ENCODE measurements around the gene WDR1. TPM values are rescaled to one million over a fixed set of nuclear protein-coding genes. Genes with fewer than 3 reads are reported as not detected.

WDR1 gene
- total and polyA plus RNA-seq, 2 of the 13 experiments (the other 11 are each of a cell fraction or from before 2014, with no cell fraction given), result 106 to 198 TPM

DNA sequence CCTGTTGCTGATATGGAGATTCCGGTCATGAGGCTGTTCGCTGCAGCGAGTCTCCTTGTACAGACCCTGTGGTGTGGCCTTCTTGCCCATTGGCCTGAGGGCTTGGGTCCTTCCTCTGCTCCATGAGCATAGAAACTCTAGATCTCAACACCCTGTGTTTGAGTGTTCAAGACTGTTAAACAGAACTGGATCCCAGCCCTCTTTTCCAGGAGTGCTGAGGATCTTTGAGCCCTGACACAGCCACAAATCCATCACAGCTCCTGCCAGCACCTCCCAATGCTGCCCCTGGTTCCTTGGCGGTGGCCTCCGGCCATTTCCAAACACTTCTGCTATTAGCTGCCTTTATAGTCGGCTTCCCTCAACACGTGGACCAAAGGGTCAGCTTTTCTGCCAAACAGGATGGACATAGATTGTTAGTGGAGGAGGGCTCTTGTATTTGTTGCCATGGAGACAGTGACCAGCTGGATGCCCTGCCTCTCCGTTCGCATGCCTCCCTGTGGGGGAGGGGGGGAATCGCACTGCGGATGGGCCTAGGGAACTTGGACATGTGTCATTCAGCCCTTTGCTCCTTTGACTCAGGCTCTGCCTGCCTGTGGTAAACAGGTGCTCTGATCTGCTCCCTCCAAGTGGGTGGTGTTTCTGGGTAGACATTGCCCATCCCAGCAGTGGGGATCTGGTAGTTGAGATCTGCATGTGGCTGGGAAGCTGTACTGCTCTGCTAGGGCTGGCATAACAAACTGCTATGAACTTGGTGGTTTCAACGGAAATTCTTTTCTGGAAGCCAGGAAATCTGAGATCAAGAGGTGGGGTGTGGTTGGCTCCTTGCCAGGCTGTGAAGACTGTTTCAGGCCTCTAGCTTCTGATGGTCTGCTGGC is 6.9 kb upstream of the WDR1 start (continued):
- TF ChIP-seq, protein P1, sequence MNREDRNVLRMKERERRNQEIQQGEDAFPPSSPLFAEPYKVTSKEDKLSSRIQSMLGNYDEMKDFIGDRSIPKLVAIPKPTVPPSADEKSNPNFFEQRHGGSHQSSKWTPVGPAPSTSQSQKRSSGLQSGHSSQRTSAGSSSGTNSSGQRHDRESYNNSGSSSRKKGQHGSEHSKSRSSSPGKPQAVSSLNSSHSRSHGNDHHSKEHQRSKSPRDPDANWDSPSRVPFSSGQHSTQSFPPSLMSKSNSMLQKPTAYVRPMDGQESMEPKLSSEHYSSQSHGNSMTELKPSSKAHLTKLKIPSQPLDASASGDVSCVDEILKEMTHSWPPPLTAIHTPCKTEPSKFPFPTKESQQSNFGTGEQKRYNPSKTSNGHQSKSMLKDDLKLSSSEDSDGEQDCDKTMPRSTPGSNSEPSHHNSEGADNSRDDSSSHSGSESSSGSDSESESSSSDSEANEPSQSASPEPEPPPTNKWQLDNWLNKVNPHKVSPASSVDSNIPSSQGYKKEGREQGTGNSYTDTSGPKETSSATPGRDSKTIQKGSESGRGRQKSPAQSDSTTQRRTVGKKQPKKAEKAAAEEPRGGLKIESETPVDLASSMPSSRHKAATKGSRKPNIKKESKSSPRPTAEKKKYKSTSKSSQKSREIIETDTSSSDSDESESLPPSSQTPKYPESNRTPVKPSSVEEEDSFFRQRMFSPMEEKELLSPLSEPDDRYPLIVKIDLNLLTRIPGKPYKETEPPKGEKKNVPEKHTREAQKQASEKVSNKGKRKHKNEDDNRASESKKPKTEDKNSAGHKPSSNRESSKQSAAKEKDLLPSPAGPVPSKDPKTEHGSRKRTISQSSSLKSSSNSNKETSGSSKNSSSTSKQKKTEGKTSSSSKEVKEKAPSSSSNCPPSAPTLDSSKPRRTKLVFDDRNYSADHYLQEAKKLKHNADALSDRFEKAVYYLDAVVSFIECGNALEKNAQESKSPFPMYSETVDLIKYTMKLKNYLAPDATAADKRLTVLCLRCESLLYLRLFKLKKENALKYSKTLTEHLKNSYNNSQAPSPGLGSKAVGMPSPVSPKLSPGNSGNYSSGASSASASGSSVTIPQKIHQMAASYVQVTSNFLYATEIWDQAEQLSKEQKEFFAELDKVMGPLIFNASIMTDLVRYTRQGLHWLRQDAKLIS (CRISPR knock-in tag; IDR thresholded peaks at IDR 0.05), result no peak
- TF ChIP-seq ZNF800 (CRISPR knock-in tag; IDR thresholded peaks at IDR 0.05) (no peak), ZNF101 (CRISPR knock-in tag; IDR thresholded peaks at IDR 0.05; ENCODE audit: borderline replicate concordance, low read depth) (no peak), CENPX (CRISPR knock-in tag; IDR thresholded peaks at IDR 0.05) (no peak), CCAR2 (optimal IDR thresholded peaks at IDR 0.05; ENCODE audit: low read depth, low read length) (no peak), ZNF512 (CRISPR knock-in tag; IDR thresholded peaks at IDR 0.05) (no peak), ZNF784 (CRISPR knock-in tag; IDR thresholded peaks at IDR 0.05; ENCODE audit: borderline replicate concordance) (no peak), HOXD1 (CRISPR knock-in tag; IDR thresholded peaks at IDR 0.05) (no peak), EZH2 (conservative IDR thresholded peaks at IDR 0.05; ENCODE audit: low read depth, low read length) (no peak), ZBTB43 (CRISPR knock-in tag; conservative IDR thresholded peaks at IDR 0.05) (no peak), ZNF816 (CRISPR knock-in tag; IDR thresholded peaks at IDR 0.05; ENCODE audit: borderline replicate concordance) (no peak)
- TF ChIP-seq, protein P2, sequence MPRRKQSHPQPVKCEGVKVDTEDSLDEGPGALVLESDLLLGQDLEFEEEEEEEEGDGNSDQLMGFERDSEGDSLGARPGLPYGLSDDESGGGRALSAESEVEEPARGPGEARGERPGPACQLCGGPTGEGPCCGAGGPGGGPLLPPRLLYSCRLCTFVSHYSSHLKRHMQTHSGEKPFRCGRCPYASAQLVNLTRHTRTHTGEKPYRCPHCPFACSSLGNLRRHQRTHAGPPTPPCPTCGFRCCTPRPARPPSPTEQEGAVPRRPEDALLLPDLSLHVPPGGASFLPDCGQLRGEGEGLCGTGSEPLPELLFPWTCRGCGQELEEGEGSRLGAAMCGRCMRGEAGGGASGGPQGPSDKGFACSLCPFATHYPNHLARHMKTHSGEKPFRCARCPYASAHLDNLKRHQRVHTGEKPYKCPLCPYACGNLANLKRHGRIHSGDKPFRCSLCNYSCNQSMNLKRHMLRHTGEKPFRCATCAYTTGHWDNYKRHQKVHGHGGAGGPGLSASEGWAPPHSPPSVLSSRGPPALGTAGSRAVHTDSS (CRISPR knock-in tag; conservative IDR thresholded peaks at IDR 0.05), result no peak
- TF ChIP-seq, protein P3, sequence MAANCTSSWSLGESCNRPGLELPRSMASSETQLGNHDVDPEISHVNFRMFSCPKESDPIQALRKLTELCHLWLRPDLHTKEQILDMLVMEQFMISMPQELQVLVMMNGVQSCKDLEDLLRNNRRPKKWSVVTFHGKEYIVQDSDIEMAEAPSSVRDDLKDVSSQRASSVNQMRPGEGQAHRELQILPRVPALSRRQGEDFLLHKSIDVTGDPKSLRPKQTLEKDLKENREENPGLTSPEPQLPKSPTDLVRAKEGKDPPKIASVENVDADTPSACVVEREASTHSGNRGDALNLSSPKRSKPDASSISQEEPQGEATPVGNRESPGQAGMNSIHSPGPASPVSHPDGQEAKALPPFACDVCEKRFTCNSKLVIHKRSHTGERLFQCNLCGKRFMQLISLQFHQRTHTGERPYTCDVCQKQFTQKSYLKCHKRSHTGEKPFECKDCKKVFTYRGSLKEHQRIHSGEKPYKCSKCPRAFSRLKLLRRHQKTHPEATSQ (CRISPR knock-in tag; IDR thresholded peaks at IDR 0.05; ENCODE audit: borderline replicate concordance), result no peak
